AG04449 (cell line): ENCODE data around the gene PNLIPRP3.

ENCODE experiments used
- CTCF ChIA-PET: fragments of 350-600 bp; formaldehyde crosslinking; extraction: SDS; loops from one replicate; lab custom pipeline; 2021; ENCODE audit warnings: antibody characterized with exemption; lab: Yijun Ruan, JAX
- POLR2A ChIA-PET: fragments of 400-600, 350-600 bp; formaldehyde crosslinking; extraction: SDS; loops from one replicate; lab custom pipeline; 2020; ENCODE audit warnings: antibody characterized with exemption, inconsistent platforms; lab: Yijun Ruan, JAX
- DNase-seq: peaks from one replicate; pipeline ENCODE4 v3.0.0-alpha.2; 2010; ENCODE audit warnings: low read depth, low spot score
- H3K4me3 ChIP-seq: 2 replicates; pipeline ENCODE4 v1.5.1; 2011; ENCODE audit warnings: low read depth, mild to moderate bottlenecking, control low read depth, low read length
- TF ChIP-seq, protein P1 (sequence below): IDR thresholded peaks from one replicate; pipeline ENCODE4 v1.5.1; 2011; ENCODE audit warnings: mild to moderate bottlenecking, moderate library complexity, low read length, control low read depth, inconsistent platforms; ENCODE audit not compliant: insufficient read depth; ENCODE audit errors: missing control alignments

Gene PNLIPRP3

DNA sequence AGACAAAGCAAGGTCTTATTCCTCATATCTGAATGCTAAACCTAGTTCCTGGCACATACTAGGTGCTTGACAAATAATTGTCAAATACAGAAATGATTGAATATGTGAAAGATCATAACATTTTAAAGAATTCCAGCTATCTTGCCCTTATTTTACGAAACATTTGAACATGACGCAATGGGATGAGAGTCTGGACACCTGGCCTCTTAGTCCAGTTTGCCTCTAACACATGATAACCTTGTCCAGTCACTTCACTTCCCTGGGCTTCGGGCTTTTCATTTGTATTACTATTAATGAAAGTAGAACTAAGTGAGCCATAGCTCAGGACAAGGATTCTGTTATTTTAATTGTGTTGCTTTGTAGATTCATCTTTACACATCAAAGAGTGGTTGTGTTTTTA, 32.6 kb downstream of the PNLIPRP3 start:
- CTCF ChIA-PET: interaction anchor here (1.7 kb wide), 1 partner anchor 14 kb away, joined by 7 read pairs; no protein-coding TSS in a partner anchor
- TF ChIP-seq, protein P1, sequence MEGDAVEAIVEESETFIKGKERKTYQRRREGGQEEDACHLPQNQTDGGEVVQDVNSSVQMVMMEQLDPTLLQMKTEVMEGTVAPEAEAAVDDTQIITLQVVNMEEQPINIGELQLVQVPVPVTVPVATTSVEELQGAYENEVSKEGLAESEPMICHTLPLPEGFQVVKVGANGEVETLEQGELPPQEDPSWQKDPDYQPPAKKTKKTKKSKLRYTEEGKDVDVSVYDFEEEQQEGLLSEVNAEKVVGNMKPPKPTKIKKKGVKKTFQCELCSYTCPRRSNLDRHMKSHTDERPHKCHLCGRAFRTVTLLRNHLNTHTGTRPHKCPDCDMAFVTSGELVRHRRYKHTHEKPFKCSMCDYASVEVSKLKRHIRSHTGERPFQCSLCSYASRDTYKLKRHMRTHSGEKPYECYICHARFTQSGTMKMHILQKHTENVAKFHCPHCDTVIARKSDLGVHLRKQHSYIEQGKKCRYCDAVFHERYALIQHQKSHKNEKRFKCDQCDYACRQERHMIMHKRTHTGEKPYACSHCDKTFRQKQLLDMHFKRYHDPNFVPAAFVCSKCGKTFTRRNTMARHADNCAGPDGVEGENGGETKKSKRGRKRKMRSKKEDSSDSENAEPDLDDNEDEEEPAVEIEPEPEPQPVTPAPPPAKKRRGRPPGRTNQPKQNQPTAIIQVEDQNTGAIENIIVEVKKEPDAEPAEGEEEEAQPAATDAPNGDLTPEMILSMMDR: no peak
- no peak for DNase-seq
- POLR2A ChIA-PET: no interaction called here
- H3K4me3 ChIP-seq: no peak overlapping the region

DNA sequence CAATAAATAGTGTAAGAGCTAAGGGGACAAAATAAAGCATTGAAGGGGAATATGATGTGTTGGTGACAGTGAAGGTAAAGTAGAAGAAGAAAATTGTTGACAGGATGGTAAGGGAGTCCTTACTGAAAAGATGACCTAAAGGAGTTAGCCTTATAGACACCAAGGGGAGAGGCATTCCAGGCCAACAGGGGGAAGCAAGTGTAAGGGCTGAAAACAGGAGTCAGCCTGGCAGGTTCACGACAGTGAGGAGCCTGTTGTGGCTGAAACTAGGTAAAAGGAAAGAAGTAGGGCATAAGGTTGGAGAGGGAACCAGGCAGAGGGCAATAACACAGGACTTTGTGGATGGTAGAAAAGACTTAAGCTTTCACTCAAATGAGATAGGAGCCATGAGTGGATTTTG, 34.0 kb downstream of the PNLIPRP3 start:
- ChIA-PET POLR2A (no interaction called here), CTCF (no interaction called here)
- DNase-seq: no peak
- no peak overlapping the region for H3K4me3 ChIP-seq
- TF ChIP-seq, protein P1: no peak

DNA sequence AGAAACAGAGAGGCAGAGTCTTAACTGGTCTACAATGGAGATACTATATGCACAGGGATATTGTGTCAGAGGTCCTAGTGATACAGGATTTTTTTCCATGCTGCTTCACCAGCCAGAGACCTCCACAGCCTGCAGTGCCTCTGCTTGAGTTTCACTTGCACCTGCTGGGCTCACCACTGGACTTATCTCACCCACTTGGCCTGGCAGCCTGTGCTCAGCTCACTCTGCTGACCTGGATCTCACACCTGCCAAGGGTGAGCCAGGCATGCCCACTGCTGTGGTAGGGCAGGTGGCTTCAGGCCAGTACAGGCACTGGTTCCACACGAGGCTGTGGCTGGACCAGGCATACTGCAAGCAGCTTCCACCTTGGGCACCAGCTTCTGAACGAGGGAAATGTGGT, 36.6 kb downstream of the PNLIPRP3 start:
- CTCF ChIA-PET: no interaction called here
- no peak overlapping the region for H3K4me3 ChIP-seq
- TF ChIP-seq, protein P1: no peak
- no peak for DNase-seq
- POLR2A ChIA-PET: no interaction called here

DNA sequence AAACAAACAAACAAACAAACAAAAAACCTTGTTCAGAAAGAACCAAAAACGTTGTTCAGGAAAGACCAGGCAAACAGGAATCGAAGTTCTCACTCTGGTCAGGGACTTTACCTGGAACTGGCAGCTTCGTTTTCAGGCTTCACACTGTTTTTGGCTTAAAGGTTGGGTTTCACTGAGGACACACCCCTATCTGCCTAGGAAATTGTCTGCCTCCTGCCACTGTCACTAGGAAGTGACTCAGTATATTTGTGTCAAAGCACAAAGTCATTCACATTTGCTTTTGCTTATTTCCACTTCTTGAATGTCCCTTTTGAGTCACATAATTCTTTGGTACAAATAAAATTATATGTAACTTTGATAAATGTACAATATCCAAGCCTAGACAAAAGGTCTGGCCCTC, 37.9 kb downstream of the PNLIPRP3 start:
- no peak for DNase-seq
- H3K4me3 ChIP-seq: no peak overlapping the region
- ChIA-PET CTCF (no interaction called here), POLR2A (no interaction called here)
- TF ChIP-seq, protein P1: no peak

DNA sequence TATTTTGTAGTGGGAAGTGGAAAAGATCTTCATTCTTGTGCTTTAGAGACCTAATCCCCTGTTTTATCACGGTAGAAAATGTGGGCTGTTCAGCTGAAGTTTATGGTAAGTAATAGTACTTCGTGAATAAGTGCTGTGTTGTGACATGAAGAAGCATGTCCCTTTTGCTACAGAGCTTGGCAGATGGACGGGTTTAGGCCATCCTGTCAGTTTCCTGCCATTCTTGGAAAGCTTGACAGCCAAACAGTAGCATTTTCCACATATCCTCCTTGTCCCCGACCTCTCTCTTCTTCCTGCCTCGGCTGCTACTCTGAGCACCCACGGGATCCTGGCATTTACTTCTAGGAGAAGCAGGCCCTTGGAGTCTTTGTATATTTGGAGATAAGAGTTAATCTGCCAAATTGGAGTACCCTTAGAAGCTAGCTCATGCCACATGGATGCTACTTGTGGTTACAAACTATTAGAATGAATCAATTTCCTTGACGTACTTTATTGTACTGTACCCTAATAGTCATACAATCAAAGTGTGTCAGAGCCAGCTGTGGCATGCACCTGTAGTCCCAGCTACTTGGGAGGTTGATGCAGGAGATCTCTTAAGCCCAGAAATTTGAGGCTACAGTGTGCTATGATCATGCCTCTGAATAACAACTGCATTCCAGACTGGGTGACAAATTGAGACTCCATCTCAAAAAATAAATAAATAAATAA, 39.2 kb downstream of the PNLIPRP3 start:
- DNase-seq: no peak
- H3K4me3 ChIP-seq: no peak overlapping the region
- ChIA-PET CTCF (no interaction called here), POLR2A (interaction anchor here (0.6 kb wide), 1 partner anchor 33 kb away, joined by 4 read pairs; no protein-coding TSS in a partner anchor)
- TF ChIP-seq, protein P1: no peak

DNA sequence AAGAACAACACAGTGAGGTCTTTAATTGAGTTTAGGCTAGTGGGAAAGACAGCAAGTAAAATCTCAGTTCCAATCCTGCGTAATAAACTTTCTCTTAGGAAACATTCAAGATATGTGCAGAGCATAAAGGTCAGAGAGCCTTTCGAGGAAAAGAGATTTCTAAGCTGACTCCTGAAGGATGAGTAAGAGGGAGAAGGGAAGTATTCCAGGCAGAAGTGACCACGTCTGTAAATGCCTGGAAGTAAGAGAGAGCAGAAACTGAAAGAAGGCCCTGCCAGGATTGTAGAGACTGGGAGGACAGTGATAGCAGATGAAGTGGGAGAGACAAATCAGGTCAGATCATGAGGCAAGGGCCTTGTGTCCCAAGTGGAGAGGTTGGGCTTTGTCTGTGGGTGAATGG, 41.8 kb downstream of the PNLIPRP3 start:
- no peak for DNase-seq
- CTCF ChIA-PET: interaction anchor here (1.9 kb wide), 1 partner anchor 21 kb away, joined by 8 read pairs; no protein-coding TSS in a partner anchor
- H3K4me3 ChIP-seq: no peak overlapping the region
- POLR2A ChIA-PET: no interaction called here
- TF ChIP-seq, protein P1: no peak
